Right renal cortex interstitium (tissue), 3 donors: Measurements from ENCODE around the gene CASKIN1. TPM values are rescaled to one million over a fixed set of nuclear protein-coding genes. Genes with fewer than 3 reads are reported as not detected.

ENCODE experiments used
- DNase-seq, 3 donors: peaks; one replicate each; pipeline ENCODE4 v3.0.0-alpha.2; 2013; ENCODE audit warnings: low read depth in 3 of 3, low spot score in 2 of 3
- polyA plus RNA-seq, 3 donors: library from polyadenylated mRNA; unstranded; fragments of 120-200 nt; gene quantifications; one replicate each; pipeline ENCODE4 v1.2.1, GENCODE V29; 2013; ENCODE audit not compliant: insufficient read length in 3 of 3

CASKIN1 gene
- polyA plus RNA-seq, 3 donors = 0.92 to 1.4 (median 1.4) TPM

- no peak for DNase-seq
Measured at GRCh38 chr16:2161911-2162310, 34.5 kb downstream of the CASKIN1 start.

- no peak for DNase-seq
Measured at GRCh38 chr16:2160915-2161551, 35.4 kb downstream of the CASKIN1 start.

GRCh38 chr16:2159175-2159838, 37.1 kb downstream of the CASKIN1 start:
- DNase-seq = no peak

GRCh38 chr16:2158262-2158638, 38.2 kb downstream of the CASKIN1 start:
- DNase-seq = no peak

GRCh38 chr16:2157480-2158261, 38.7 kb downstream of the CASKIN1 start:
- DNase-seq = no peak

- DNase-seq = no peak
Measured at GRCh38 chr16:2156849-2157224, 39.6 kb downstream of the CASKIN1 start.

GRCh38 chr16:2155977-2156848, 40.2 kb downstream of the CASKIN1 start:
- no peak for DNase-seq

GRCh38 chr16:2155091-2155950, 41.1 kb downstream of the CASKIN1 start, which contains the start of gene TRAF7:
TSS of gene TRAF7 (plus strand) at chr16:2155782. CDS start at chr16:2163921, 8,139 bp downstream.
- peak; percentile 99 to 100 (median 100) for DNase-seq

GRCh38 chr16:2154533-2155090, 41.8 kb downstream of the CASKIN1 start:
- no peak for DNase-seq

GRCh38 chr16:2152695-2153506, 43.5 kb downstream of the CASKIN1 start:
- no peak for DNase-seq

- no peak for DNase-seq
Measured at GRCh38 chr16:2151188-2152091, 45.0 kb downstream of the CASKIN1 start.

- DNase-seq = no peak
Measured at GRCh38 chr16:2150418-2151187, 45.8 kb downstream of the CASKIN1 start.

- DNase-seq = no peak
Measured at GRCh38 chr16:2149630-2150417, 46.6 kb downstream of the CASKIN1 start.

- no peak for DNase-seq
Measured at GRCh38 chr16:2148714-2149629, 47.4 kb downstream of the CASKIN1 start.
